NCI-H2081 (cell line): ENCODE results near the gene LPIN2.
"Not testable (repeated sequence)": the region's sequence is repeated elsewhere in the genome, so short reads cannot be mapped to it uniquely, and the experiment has no call there.

Experiments
- DNase-seq, 2 experiments: peaks; one replicate each; lab custom pipeline; 2025; lab: John Stamatoyannopoulos, UW

The LPIN2 gene

GRCh38 chr18:3044931-3045698, 32.2 kb upstream of the LPIN2 start:
- DNase-seq, result peak in 1 of 2 experiments; percentile 46

- no peak for DNase-seq
Observed at GRCh38 chr18:3042379-3042778, 29.4 kb upstream of the LPIN2 start.

GRCh38 chr18:3041843-3042242, 28.9 kb upstream of the LPIN2 start:
- no peak for DNase-seq

- DNase-seq, result no peak
Observed at GRCh38 chr18:3040881-3041280, 27.9 kb upstream of the LPIN2 start.

GRCh38 chr18:3040173-3040572, 27.2 kb upstream of the LPIN2 start:
- DNase-seq, result no peak

GRCh38 chr18:3037423-3037915, 24.5 kb upstream of the LPIN2 start:
- peak in 1 of 2 experiments; percentile 37 for DNase-seq

- no peak for DNase-seq
Observed at GRCh38 chr18:3036108-3036507, 23.2 kb upstream of the LPIN2 start.

GRCh38 chr18:3035635-3036034, 22.7 kb upstream of the LPIN2 start:
- DNase-seq, result no peak

- DNase-seq, result no peak
Observed at GRCh38 chr18:3032721-3033120, 19.8 kb upstream of the LPIN2 start.

GRCh38 chr18:3029215-3029952, 16.4 kb upstream of the LPIN2 start:
- DNase-seq, result no peak

GRCh38 chr18:3028115-3028514, 15.2 kb upstream of the LPIN2 start:
- not testable (repeated sequence) for DNase-seq

- no peak for DNase-seq
Observed at GRCh38 chr18:3027370-3027891, 14.5 kb upstream of the LPIN2 start.

GRCh38 chr18:3025544-3025943, 12.6 kb upstream of the LPIN2 start:
- DNase-seq, result no peak

GRCh38 chr18:3023603-3024002, 10.7 kb upstream of the LPIN2 start:
- not testable (repeated sequence) for DNase-seq

- no peak for DNase-seq
Observed at GRCh38 chr18:3016585-3017297, 3.8 kb upstream of the LPIN2 start.

GRCh38 chr18:3015851-3016250, 2.9 kb upstream of the LPIN2 start:
- no peak for DNase-seq

- DNase-seq, result no peak
Observed at GRCh38 chr18:3015204-3015592, 2.3 kb upstream of the LPIN2 start.

GRCh38 chr18:3014503-3015203, 1.7 kb upstream of the LPIN2 start:
- DNase-seq, result no peak

- peak; percentile 48 to 61 for DNase-seq
Observed at GRCh38 chr18:3012136-3013023, 564 bp downstream of the LPIN2 start.

GRCh38 chr18:3010086-3010485, 2.9 kb downstream of the LPIN2 start:
- no peak for DNase-seq

- no peak for DNase-seq
Observed at GRCh38 chr18:3008541-3008940, 4.4 kb downstream of the LPIN2 start.
